ENCODE data around the gene DNAJA3.

- TF ChIP-seq, protein P1, sequence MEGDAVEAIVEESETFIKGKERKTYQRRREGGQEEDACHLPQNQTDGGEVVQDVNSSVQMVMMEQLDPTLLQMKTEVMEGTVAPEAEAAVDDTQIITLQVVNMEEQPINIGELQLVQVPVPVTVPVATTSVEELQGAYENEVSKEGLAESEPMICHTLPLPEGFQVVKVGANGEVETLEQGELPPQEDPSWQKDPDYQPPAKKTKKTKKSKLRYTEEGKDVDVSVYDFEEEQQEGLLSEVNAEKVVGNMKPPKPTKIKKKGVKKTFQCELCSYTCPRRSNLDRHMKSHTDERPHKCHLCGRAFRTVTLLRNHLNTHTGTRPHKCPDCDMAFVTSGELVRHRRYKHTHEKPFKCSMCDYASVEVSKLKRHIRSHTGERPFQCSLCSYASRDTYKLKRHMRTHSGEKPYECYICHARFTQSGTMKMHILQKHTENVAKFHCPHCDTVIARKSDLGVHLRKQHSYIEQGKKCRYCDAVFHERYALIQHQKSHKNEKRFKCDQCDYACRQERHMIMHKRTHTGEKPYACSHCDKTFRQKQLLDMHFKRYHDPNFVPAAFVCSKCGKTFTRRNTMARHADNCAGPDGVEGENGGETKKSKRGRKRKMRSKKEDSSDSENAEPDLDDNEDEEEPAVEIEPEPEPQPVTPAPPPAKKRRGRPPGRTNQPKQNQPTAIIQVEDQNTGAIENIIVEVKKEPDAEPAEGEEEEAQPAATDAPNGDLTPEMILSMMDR (IDR thresholded peaks at IDR 0.05) = no peak
- no peak for TF ChIP-seq POLR2A (IDR thresholded peaks at IDR 0.05)
Observed at GRCh38 chr16:4498546-4499195, 73.0 kb downstream of the DNAJA3 start.
